OCI-LY7 (cell line): Measurements from ENCODE around the gene KCNQ1. TPM values are rescaled to one million over a fixed set of nuclear protein-coding genes. Genes with fewer than 3 reads are reported as not detected.

Experiments
- BruUV-seq: library from RNA; stranded (reverse); fragments of 400-500 nt; replicated peaks from 2 replicates; lab custom pipeline; 2021; lab: Mats Ljungman, UMichigan
- CTCF ChIA-PET: fragments of 300-600 bp; sonication (Branson Sonifier 250); formaldehyde crosslinking; loops from one replicate; lab custom pipeline; 2022; ENCODE audit warnings: antibody characterized with exemption; ENCODE audit not compliant: unreplicated experiment; lab: Charles Lee
- POLR2A ChIA-PET: fragments of 300-600 bp; sonication (Branson Sonifier 250); formaldehyde crosslinking; loops from one replicate; lab custom pipeline; 2022; ENCODE audit warnings: antibody characterized with exemption; lab: Charles Lee
- DNase-seq: peaks from one replicate; pipeline ENCODE4 v3.0.0-alpha.2; 2015; ENCODE audit warnings: low spot score
- H2AFZ ChIP-seq: fragments of 200-600 bp; sonication (generic), shearing (Covaris generic); 2 replicates; pipeline ENCODE4 v1.6.1; 2014; ENCODE audit warnings: mild to moderate bottlenecking, antibody characterized with exemption, low read length, moderate library complexity
- H3K27ac ChIP-seq: fragments of 200-600 bp; sonication (generic); 2 replicates; pipeline ENCODE4 v1.5.1; 2014; ENCODE audit warnings: mixed run types, low read depth, mild to moderate bottlenecking, moderate library complexity, low read length, inconsistent platforms; ENCODE audit not compliant: poor library complexity, severe bottlenecking
- H3K36me3 ChIP-seq: fragments of 200-600 bp; sonication (generic); 2 replicates; pipeline ENCODE4 v1.6.1; 2014; ENCODE audit warnings: mild to moderate bottlenecking, antibody characterized with exemption, low read length, moderate library complexity, mixed read lengths; ENCODE audit not compliant: insufficient read depth
- H3K4me1 ChIP-seq: fragments of 200-600 bp; sonication (generic); 2 replicates; pipeline ENCODE4 v1.5.1; 2014; ENCODE audit warnings: mild to moderate bottlenecking, low read length; ENCODE audit not compliant: insufficient read depth, poor library complexity, severe bottlenecking
- H3K4me2 ChIP-seq: fragments of 200-600 bp; sonication (generic); 2 replicates; pipeline ENCODE4 v1.6.1; 2014; ENCODE audit warnings: mild to moderate bottlenecking, low read length
- H3K4me3 ChIP-seq: fragments of 200-600 bp; sonication (generic); 2 replicates; pipeline ENCODE4 v1.5.1; 2014; ENCODE audit warnings: mild to moderate bottlenecking, low read depth, low read length; ENCODE audit not compliant: poor library complexity, severe bottlenecking
- H3K79me2 ChIP-seq: fragments of 200-600 bp; sonication (generic); 2 replicates; pipeline ENCODE4 v1.6.1; 2016; ENCODE audit warnings: low read depth, mild to moderate bottlenecking, low read length, moderate library complexity, mixed read lengths; ENCODE audit not compliant: insufficient read depth
- H3K9me2 ChIP-seq: fragments of 200-600 bp; sonication (generic); 2 replicates; pipeline ENCODE4 v1.6.1; 2016; ENCODE audit warnings: mild to moderate bottlenecking, low read length, mixed read lengths; ENCODE audit not compliant: insufficient read depth
- H3K9me3 ChIP-seq: fragments of 200-600 bp; sonication (generic); 2 replicates; pipeline ENCODE4 v1.6.1; 2014; ENCODE audit warnings: mild to moderate bottlenecking, mixed run types, low read length, mixed read lengths
- H4K20me1 ChIP-seq: fragments of 200-600 bp; sonication (generic); 2 replicates; pipeline ENCODE4 v1.6.1; 2014; ENCODE audit warnings: mild to moderate bottlenecking, antibody characterized with exemption, low read length, moderate library complexity, mixed read lengths; ENCODE audit not compliant: insufficient read depth
- CTCF ChIP-seq: fragments of 200-600 bp; sonication (generic); conservative IDR thresholded peaks from 2 replicates; pipeline ENCODE4 v1.5.1; 2014; ENCODE audit warnings: mild to moderate bottlenecking, antibody characterized with exemption, low read length, moderate library complexity, mixed read lengths
- EZH2phosphoT487 ChIP-seq: fragments of 200-600 bp; sonication (generic); IDR thresholded peaks from 2 replicates; pipeline ENCODE4 v1.6.1; 2018; ENCODE audit warnings: low read depth, borderline replicate concordance, mild to moderate bottlenecking, mixed run types, antibody characterized with exemption, low read length, moderate library complexity, mixed read lengths
- intact Hi-C: fragments of 100-400 bp; cut with micrococcal nuclease; formaldehyde crosslinking; loops from one replicate; pipeline ENCODE4 v1.10.0; 2022; ENCODE audit not compliant: unreplicated experiment
- total RNA-seq, 2 experiments: library from RNA; depleted of rRNA in 1 of 2; stranded (reverse); fragments of >200 nt in 1 of 2; shearing (Covaris generic) in 1 of 2; gene quantifications; 2 replicates each; pipeline ENCODE4 v1.2.3, GENCODE V29; 2014 to 2022

KCNQ1 gene
- total RNA-seq, 2 experiments from 2014 or later: 0.22 to 1.3 TPM

DNA sequence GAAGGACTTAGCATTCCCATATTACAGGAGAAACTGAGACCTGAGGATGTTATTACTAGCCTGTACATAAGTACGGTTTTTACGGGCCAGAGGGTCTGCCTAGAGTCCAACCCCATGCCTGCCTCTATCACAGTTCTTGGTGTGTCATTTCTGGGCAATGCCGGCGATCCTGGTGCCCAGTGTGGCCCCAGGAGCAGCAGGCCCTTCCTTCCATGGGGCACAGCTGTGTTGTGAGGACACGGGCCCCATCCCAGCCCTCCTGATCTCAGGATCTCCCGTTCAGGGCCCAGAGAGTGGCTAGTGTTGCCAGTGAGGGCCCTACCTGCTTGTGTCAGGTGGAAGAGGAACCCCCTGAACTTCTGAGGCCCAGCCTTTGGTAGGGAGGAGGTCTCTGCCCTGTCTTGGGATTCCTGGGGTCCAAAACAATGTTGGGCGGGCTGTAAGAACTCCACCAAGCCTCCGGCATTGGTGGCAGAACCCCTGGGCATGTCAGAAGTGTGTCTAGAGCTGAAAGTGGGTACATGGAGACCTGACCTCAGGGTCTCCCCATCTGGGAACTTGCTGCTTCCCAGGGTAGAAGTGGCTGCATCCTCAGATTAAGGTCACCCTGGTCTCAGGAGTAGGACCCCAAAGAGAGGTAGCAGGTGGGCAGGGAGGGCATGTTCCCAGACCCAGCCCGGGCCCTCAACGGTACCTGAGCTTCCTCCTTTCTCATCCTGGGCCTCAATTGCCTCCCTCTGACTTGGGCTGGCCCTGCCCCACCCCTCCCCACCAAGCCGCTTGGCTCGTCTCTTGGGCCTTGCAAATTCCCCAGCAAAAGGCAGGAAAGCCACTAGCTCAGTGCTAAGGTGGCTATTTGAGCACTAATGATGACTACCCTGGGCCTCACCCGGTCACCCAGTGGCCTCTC lies 329.6 kb downstream of the KCNQ1 start:
- ChIA-PET CTCF (no interaction called here), POLR2A (no interaction called here)
- H3K79me2 ChIP-seq: no peaks in the 10 kb centered on the region
- H3K4me1 ChIP-seq: no peaks in the 10 kb centered on the region
- no peak overlapping the region for H3K27ac ChIP-seq
- intact Hi-C loops: no loop called here
- H4K20me1 ChIP-seq: no peaks in the 10 kb centered on the region
- H3K9me2 ChIP-seq: no peaks in the 10 kb centered on the region
- no TSS peak for BruUV-seq
- DNase-seq: no peak
- no peak for TF ChIP-seq EZH2phosphoT487
- TF ChIP-seq CTCF: no peak
- H3K4me2 ChIP-seq: no peak overlapping the region
- H3K9me3 ChIP-seq: no peaks in the 10 kb centered on the region
- no peak overlapping the region for H2AFZ ChIP-seq
- no peaks in the 10 kb centered on the region for H3K36me3 ChIP-seq
- no peak overlapping the region for H3K4me3 ChIP-seq

- no peaks in the 10 kb centered on the region for H4K20me1 ChIP-seq
- no peaks in the 10 kb centered on the region for H3K36me3 ChIP-seq
- no peaks in the 10 kb centered on the region for H3K9me3 ChIP-seq
- H3K9me2 ChIP-seq: no peaks in the 10 kb centered on the region
- no TSS peak for BruUV-seq
- POLR2A ChIA-PET: interaction anchor here (0.6 kb wide), 1 partner anchor 699 kb away, joined by 3 read pairs; no protein-coding TSS in a partner anchor
- no peak for DNase-seq
- no peak overlapping the region for H3K4me3 ChIP-seq
- TF ChIP-seq CTCF: no peak
- TF ChIP-seq EZH2phosphoT487: no peak
- H3K79me2 ChIP-seq: no peaks in the 10 kb centered on the region
- H3K4me2 ChIP-seq: no peak overlapping the region
- H2AFZ ChIP-seq: no peak overlapping the region
- H3K4me1 ChIP-seq: no peaks in the 10 kb centered on the region
- H3K27ac ChIP-seq: no peak overlapping the region
- CTCF ChIA-PET: no interaction called here
- intact Hi-C loops: no loop called here
These were observed 330.3 kb downstream of the KCNQ1 start for GRCh38 chr11:2775083-2775625.
